GM21390 (cell line): ENCODE measurements around the gene USP3.
"Not testable (repeated sequence)": the region's sequence is repeated elsewhere in the genome, so short reads cannot be mapped to it uniquely, and the experiment has no call there.

ENCODE experiments used
- ATAC-seq: cut with Tn5 transposase; IDR thresholded peaks from one replicate; pipeline ENCODE4 v1.9.1; 2021; ENCODE audit not compliant: unreplicated experiment

The USP3 gene

GRCh38 chr15:63476229-63476632 lies 28.2 kb upstream of the USP3 start:
- no peak for ATAC-seq

GRCh38 chr15:63478243-63478642 lies 26.1 kb upstream of the USP3 start:
- no peak for ATAC-seq

DNA sequence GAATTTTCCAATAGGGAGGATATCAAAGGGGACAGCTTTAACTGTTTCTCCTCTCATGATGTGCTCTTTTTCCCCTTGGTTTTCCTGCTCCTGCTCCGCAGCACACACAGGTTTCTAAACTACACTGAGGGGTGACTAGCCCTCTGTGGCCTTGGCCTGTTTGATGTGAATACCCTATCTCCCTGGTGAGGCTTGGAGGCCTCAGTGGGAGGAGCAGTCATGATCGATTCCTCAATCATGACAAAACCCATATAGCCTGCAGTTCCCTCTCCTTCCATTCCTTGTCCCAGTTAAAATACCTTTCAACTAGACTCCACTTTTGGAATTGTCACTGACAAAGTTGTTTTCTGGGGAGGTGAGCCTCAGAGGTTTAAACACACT lies 24.0 kb upstream of the USP3 start:
- ATAC-seq: no peak

- ATAC-seq: no peak
Observed at GRCh38 chr15:63481105-63481810, 23.1 kb upstream of the USP3 start.

DNA sequence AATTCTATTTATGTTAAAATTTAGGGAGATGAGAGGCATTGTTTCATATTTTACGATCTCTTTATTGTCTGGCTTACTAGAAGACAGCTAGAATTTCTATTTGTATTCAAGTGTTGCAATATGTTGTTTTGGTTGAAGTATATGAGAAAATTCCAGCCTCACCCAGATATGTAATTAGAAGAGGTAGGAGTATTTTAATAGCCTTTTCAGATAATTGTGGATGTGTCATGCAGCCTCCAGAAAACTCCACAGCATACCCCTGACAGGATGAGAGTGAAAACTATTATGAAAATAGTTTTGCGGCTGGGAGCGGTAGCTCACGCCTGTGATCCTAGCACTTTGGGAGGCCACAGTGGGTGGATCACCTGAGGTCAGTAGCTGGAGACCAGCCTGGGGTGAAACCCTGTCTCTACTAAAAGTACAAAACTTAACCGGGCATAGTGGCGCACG lies 21.5 kb upstream of the USP3 start:
- no peak for ATAC-seq

DNA sequence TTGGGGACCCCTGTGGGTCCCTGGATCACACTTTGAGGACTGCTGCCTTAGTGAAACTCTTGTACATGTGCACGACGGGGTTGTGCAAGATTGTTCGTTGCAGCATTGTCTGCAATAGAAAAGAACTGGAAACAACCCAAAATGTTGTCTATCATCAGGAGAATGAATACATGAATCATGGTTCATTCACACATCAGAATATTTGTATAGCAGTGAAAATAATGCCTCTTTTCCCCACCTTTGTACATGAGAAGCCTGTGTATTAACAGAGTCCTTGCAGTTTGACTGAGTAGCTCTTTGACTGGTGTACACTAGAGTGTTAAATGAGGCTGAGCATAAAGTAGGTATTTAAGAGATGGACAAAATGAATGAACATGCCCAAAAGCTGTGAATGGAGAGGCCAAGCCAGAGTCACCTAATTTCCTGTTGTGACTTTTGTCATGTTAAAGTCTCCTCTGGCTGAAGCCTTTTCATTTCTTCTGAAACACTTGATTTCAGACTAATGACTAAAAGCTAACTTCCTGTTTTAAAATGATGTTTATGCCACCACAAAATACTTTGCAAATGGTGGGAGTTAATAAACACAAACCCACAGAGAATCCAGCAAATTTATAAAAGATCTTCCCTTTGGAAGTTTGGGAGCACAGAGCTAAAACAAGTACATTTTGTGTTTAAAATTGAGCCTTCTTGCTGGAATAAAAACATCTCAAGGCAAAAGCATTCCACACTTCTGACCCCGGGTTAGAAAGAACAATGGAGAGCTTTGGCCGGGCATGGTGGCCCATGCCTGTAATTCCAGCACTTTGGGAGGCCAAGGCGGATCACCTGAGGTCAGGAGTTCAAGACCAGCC lies 20.6 kb upstream of the USP3 start:
- no peak for ATAC-seq

- ATAC-seq: no peak
Observed at GRCh38 chr15:63484433-63485186, 19.8 kb upstream of the USP3 start.

DNA sequence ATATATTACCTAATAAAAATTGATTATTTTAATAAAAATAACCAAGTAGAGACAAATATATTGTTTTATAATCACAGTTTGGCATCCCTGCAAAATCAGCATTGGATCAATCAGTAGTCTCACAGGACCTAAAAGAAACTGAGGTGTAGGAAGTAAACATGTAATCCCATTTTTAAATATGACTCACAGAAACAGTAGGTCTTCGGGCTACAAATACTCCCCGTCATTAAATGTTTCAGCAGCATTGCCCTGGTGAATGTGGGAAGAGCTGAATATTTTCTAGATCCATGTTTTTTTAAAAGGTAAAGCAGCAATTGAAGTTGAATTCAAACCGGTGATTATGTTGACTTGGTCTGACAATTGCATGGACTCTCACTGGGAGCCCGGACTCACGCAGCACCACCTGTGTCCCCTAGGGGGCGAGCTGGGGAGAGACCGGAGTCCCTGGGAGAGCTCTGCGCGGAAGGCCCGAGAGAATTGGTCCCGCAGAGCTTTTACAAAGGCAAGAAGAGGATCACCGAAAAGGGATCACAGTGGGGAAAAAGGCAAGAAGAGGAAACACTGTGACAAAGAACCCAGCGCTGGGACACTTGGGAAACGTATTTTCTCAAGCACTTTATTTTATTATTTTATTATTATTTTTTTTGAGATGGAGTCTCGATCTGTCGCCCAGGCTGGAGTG lies 17.2 kb upstream of the USP3 start:
- ATAC-seq: peak; percentile 47

GRCh38 chr15:63487758-63488397 lies 16.5 kb upstream of the USP3 start:
- not testable (repeated sequence) for ATAC-seq

DNA sequence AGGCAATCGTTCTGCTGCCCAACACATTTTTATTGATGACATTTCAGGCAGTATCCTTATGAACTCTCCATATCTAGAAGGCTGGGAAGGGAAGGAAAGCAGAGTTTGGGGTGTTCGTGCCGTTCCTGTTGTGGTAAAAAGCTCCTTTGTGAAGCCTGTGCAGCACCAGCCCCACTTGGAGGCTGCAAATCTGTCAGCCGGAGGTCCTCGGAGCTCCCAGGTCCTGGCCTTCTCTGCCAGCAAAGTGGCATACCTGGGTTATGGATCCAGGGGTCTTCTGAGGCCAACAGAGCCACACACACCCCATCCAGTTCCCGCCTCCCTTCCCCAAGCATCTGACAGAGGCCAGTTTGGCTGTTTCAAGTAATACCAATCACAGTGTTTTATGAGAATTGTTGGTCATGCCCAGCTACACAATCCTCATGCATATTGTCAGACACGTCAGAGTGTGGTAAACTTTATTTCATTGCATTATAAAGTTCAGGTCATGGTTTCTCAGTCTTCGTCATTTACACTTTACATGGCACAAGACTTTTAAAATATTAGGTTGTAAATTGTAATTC lies 15.9 kb upstream of the USP3 start:
- no peak for ATAC-seq

- no peak for ATAC-seq
Observed at GRCh38 chr15:63489352-63489751, 15.0 kb upstream of the USP3 start.

DNA sequence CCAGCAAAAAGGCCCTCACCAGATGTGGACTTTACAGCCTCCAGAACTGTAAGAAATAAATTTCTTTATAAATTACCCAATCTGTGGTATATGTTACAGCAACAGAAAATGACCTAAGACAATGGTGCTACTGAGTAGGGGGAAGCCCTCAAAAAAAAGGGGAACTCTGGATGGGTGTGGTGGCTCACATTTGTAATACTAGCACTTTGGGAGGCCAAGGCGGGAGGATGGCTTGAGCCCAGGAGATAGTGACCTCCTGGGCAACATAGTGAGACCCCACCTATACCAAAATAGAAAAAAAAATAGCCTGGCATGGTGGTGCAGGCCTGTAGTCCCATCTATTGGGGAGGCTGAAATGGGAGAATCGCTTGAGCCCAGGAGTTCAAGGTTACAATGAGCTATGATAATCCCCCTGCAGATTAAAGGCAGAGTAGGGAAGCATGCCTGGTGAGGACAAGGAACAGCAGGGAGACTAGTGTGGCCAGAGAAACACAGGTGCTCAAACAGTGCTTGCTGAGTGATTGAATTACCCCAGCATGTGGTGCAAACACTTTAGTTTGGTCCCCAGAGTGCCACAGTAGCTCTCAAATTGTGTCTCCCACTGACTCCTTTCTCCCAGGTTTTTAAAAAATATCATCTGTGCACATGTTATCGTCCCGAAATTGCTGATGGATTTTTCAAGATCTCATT lies 13.9 kb upstream of the USP3 start:
- no peak for ATAC-seq

DNA sequence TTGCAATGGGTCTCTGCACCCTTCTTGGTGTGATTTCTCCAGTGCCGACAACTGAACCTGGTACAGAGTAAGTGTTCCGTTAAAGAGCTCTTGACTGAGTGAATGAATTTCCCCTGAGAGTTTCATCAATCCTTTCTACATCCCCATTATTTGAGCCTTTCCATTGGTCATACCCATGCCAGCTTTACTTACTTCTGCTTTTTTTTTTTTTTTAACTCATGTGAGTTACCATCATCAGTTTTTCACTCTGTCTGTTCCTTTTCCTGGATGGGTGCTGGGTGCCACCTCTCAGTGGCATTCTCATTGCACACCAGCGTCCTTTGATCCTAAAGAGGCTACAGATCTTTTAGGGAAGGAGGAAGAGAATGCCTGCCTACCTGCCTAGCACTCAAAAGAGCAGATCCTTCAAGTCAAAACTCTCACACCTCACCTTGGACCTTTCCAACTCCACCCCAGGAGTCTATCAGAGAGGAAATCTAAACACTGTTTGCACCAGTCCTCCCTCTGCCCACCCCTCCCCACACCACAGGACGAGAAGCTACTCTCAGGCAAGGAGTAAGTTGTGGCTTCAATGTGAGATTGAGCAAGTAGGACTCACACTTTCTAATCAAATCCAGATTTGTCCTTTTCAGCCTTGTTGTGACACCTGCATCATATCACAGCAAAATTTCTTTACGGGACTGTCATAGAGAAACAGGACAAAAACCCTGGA lies 13.1 kb upstream of the USP3 start:
- ATAC-seq: no peak

- ATAC-seq: no peak
Observed at GRCh38 chr15:63491979-63492378, 12.4 kb upstream of the USP3 start.

DNA sequence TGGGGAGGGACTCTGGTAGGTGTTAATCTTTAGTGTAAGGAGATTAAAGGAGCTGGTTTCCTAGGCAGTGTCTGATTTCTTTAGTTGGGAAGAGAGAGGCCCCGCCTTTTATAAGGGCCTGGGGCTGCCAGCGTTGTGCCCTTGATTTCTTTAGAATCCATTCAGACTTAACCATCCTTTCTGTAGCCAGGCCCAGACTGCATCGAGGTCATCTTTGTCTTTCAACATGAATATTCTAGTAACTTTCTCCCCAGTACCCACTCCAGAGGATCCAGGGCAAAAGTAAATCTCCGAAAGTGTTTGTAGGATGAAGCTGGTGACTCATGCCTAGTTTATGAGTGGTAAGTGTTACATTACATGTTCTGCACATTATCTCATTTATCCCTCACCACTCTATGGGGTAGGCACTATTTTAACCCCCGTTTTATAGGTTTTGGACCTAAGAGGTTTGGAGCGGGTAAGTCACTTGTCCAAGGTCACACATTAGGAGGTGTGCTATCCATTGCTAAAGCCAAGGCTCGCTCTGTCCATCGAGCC lies 11.8 kb upstream of the USP3 start:
- ATAC-seq: no peak

DNA sequence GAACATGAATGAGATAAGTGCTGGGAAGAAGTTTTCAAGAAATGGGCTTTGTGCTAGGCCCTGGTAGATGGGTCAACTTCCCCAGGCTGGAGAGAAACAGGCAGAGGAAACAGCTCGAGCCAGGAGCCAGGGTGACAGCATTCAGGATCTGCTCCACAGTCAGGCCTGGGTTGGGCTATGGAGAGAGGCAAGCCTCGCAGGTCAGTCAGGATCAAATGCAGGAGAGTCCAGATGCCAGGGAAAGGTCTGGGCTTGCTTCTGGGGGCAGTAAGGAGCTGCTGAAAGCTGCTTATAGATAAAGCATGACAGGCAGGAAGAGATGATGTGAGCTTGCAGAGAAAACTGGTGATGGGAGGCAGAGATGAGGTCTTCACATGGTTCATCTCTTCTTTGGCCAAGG lies 11.0 kb upstream of the USP3 start:
- ATAC-seq: no peak

DNA sequence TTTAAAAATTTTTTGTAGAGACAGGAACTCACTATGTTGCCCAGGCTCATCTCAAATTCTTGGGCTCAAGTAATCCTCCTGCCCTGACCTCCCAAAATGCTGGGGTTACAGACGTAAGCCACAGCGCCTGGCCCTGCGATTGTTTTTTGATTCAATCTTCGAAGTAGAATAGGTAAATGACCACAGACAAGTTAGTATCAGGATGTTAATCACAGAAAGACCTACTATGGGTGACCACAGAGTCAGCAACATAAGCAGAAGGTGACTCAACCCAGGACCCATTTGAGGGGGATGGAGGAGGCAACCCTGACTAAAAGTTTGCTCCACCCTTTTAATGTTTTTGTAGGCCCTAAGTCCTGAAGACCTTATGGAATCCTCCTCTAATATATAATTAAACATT lies 10.0 kb upstream of the USP3 start:
- ATAC-seq: no peak

DNA sequence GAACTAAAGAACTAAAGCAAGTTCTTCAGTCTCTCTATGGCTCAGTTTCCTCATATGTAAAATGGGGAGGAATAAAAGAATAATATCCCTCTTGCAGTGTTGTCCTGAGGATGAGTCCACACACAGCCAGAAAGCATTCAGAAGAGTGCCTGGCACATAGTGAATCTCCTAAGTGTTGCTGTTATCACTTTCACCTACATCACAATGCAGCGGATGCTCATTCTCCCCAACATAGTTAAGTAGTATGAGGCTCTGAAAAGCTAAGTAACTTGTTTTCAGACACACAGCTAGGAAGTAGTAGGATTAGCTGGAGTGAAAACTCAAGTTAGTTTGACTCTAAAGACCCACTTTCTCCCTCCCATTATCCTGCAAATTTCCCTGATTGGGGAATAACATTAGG lies 9.1 kb upstream of the USP3 start:
- no peak for ATAC-seq
